Smooth muscle cell (in vitro differentiated cells): ENCODE measurements around the gene PDK1. TPM values are rescaled to one million over a fixed set of nuclear protein-coding genes. Genes with fewer than 3 reads are reported as not detected.

ENCODE experiments used
- DNase-seq: peaks from one replicate; lab custom pipeline; 2025; ENCODE audit not compliant: unreplicated experiment; lab: John Stamatoyannopoulos, UW
- H2AFZ ChIP-seq: fragments of 200-600 bp; sonication (generic); 2 replicates; pipeline ENCODE4 v1.6.0; 2016; ENCODE audit warnings: antibody characterized with exemption, low read depth, mild to moderate bottlenecking
- H3F3A ChIP-seq: fragments of 200-600 bp; sonication (generic); 2 replicates; pipeline ENCODE4 v1.6.0; 2017; ENCODE audit warnings: antibody characterized with exemption, low read depth
- H3K27ac ChIP-seq: fragments of 200-600 bp; sonication (generic); 2 replicates; pipeline ENCODE4 v1.5.1; 2016; ENCODE audit warnings: low read depth, mild to moderate bottlenecking
- H3K27me3 ChIP-seq: fragments of 200-600 bp; sonication (generic); 2 replicates; pipeline ENCODE4 v1.6.1; 2016; ENCODE audit warnings: low read depth, mild to moderate bottlenecking
- H3K36me3 ChIP-seq: fragments of 200-600 bp; sonication (generic); 2 replicates; pipeline ENCODE4 v1.5.1; 2016; ENCODE audit warnings: low read depth
- H3K4me1 ChIP-seq: fragments of 200-600 bp; sonication (generic); 2 replicates; pipeline ENCODE4 v1.5.1; 2016; ENCODE audit warnings: low read depth
- H3K4me2 ChIP-seq: fragments of 200-600 bp; sonication (generic); 2 replicates; pipeline ENCODE4 v1.6.0; 2016; ENCODE audit warnings: mild to moderate bottlenecking
- H3K4me3 ChIP-seq: fragments of 200-600 bp; sonication (generic); 2 replicates; pipeline ENCODE4 v1.5.1; 2016; ENCODE audit warnings: mild to moderate bottlenecking
- H3K79me2 ChIP-seq: fragments of 200-600 bp; sonication (generic); 2 replicates; pipeline ENCODE4 v1.6.0; 2016; ENCODE audit warnings: low read depth, mild to moderate bottlenecking
- H3K9ac ChIP-seq: fragments of 200-600 bp; sonication (generic); 2 replicates; pipeline ENCODE4 v1.6.0; 2016; ENCODE audit warnings: low read depth
- H3K9me3 ChIP-seq: fragments of 200-600 bp; sonication (generic); replicated peaks from 2 replicates; pipeline ENCODE4 v1.5.1; 2016; ENCODE audit warnings: low read depth
- H4K20me1 ChIP-seq: fragments of 200-600 bp; sonication (generic); 2 replicates; pipeline ENCODE4 v1.6.0; 2016; ENCODE audit warnings: low read depth
- CTCF ChIP-seq: fragments of 200-600 bp; sonication (generic); IDR thresholded peaks from 2 replicates; pipeline ENCODE4 v1.5.1; 2017; ENCODE audit warnings: borderline replicate concordance, mild to moderate bottlenecking, antibody characterized with exemption; ENCODE audit not compliant: insufficient read depth, poor library complexity, severe bottlenecking
- WGBS: methylation state at CpG from one replicate; pipeline ENCODE4 v1.1.7; 2016; ENCODE audit warnings: low lambda C conversion rate; 5-methylcytosine and 5-hydroxymethylcytosine counted together
- polyA plus RNA-seq: library from polyadenylated mRNA; unstranded; fragments of >200 nt; fragmentation: Nextera tagmentation; extraction: Ambion mirVana; gene quantifications from 2 replicates; pipeline ENCODE4 v1.2.1, GENCODE V29; 2016
- total RNA-seq: library from RNA; depleted of rRNA; stranded (reverse); fragments of >200 nt; gene quantifications from 2 replicates; pipeline ENCODE4 v1.2.3, GENCODE V29; 2014

Gene PDK1
- total and polyA plus RNA-seq, 2 experiments from 2014 or later, result 18.0 to 33.9 TPM

GRCh38 chr2:172642301-172643020 lies 86.6 kb downstream of the PDK1 start:
- no peak for TF ChIP-seq CTCF
- Histone ChIP-seq H2AFZ (no peak overlapping the region), H3K9ac (no peak overlapping the region), H3K9me3 (no peaks in the 10 kb centered on the region), H3F3A (no peaks in the 10 kb centered on the region), H3K36me3 (no peaks in the 10 kb centered on the region), H3K4me2 (no peak overlapping the region), H3K4me1 (no peaks in the 10 kb centered on the region), H3K27me3 (no peaks in the 10 kb centered on the region), H3K79me2 (no peaks in the 10 kb centered on the region), H3K4me3 (no peak overlapping the region), H3K27ac (no peak overlapping the region), H4K20me1 (no peaks in the 10 kb centered on the region)
- no peak for DNase-seq
- WGBS, result 73% methylated on average over 6 of the region's 6 CpGs

- H3F3A ChIP-seq, result no peaks in the 10 kb centered on the region
- no peaks in the 10 kb centered on the region for H3K36me3 ChIP-seq
- no peak for DNase-seq
- no peak overlapping the region for H3K4me2 ChIP-seq
- H3K4me3 ChIP-seq, result no peak overlapping the region
- 55% methylated on average over 6 of the region's 6 CpGs for WGBS
- no peaks in the 10 kb centered on the region for H3K9me3 ChIP-seq
- H3K9ac ChIP-seq, result no peak overlapping the region
- H3K79me2 ChIP-seq, result no peaks in the 10 kb centered on the region
- H2AFZ ChIP-seq, result no peak overlapping the region
- no peak overlapping the region for H3K27ac ChIP-seq
- H3K27me3 ChIP-seq, result no peaks in the 10 kb centered on the region
- TF ChIP-seq CTCF, result no peak
- H3K4me1 ChIP-seq, result no peaks in the 10 kb centered on the region
- no peaks in the 10 kb centered on the region for H4K20me1 ChIP-seq
Measured at GRCh38 chr2:172643142-172643541, 87.3 kb downstream of the PDK1 start.

GRCh38 chr2:172647439-172647838 lies 91.5 kb downstream of the PDK1 start:
- Histone ChIP-seq H4K20me1 (no peaks in the 10 kb centered on the region), H3K4me2 (no peak overlapping the region), H2AFZ (no peak overlapping the region), H3K4me1 (no peaks in the 10 kb centered on the region), H3K27ac (no peak overlapping the region), H3K9me3 (no peaks in the 10 kb centered on the region), H3K36me3 (no peaks in the 10 kb centered on the region), H3K9ac (no peak overlapping the region), H3F3A (no peaks in the 10 kb centered on the region), H3K79me2 (no peaks in the 10 kb centered on the region), H3K27me3 (no peaks in the 10 kb centered on the region), H3K4me3 (no peak overlapping the region)
- TF ChIP-seq CTCF, result no peak
- WGBS, result 88% methylated on average over 1 of the region's 1 CpG
- DNase-seq, result no peak
